IPS-NIHi11 (cell line): ENCODE measurements around the gene GABRB1.
A peak's percentile ranks its signal among the peaks of the same experiment; 100 is the strongest.

Experiments used
- DNase-seq: peaks from one replicate; pipeline ENCODE4 v3.0.0; 2012; ENCODE audit warnings: mixed read lengths, low spot score

The GABRB1 gene

GRCh38 chr4:47386561-47387235 is 355.3 kb downstream of the GABRB1 start:
- no peak for DNase-seq

GRCh38 chr4:47390428-47391125 is 359.2 kb downstream of the GABRB1 start:
- DNase-seq: no peak

GRCh38 chr4:47391256-47391655 is 359.9 kb downstream of the GABRB1 start:
- no peak for DNase-seq

GRCh38 chr4:47406408-47406807 is 375.0 kb downstream of the GABRB1 start:
- DNase-seq: no peak

DNA sequence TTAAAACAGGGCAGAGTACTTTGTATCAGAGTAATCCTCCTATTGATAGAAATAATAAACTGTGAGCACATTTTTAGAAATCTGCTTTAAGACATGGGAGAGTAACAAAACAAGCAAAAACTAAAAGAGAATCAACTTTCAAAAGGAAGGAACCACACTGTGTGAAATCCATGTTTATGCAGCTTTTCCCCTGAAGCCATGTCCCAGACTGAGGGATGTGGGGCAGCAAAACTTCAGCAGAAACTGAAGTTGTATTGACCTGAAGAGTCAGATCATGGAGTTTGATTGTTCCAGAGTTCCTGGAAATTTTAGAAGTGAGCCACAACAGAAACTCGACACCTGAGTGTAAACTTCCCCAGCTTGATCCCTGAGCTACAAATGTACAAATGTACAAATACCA is 378.9 kb downstream of the GABRB1 start:
- DNase-seq: no peak

DNA sequence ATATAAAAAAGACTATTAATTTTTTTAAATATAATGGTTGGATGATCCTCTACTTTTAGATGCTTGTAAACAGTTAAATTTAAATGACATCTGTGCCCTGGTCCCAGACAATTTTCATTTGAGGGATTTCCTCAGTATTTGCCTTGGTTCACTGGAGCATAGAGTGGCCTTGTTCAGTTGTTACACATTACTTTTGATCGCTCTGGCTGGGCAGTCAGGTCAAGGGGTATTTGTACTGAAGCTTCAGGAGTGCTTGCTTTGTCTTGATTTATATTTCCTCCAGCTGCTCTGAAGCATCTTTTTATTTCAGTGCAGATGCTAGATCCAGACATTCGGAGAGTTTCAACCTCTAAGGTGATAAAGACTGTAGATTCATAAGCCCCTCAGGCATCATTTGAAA is 382.2 kb downstream of the GABRB1 start:
- no peak for DNase-seq

- DNase-seq: no peak
Measured at GRCh38 chr4:47415719-47416118, 384.4 kb downstream of the GABRB1 start.

DNA sequence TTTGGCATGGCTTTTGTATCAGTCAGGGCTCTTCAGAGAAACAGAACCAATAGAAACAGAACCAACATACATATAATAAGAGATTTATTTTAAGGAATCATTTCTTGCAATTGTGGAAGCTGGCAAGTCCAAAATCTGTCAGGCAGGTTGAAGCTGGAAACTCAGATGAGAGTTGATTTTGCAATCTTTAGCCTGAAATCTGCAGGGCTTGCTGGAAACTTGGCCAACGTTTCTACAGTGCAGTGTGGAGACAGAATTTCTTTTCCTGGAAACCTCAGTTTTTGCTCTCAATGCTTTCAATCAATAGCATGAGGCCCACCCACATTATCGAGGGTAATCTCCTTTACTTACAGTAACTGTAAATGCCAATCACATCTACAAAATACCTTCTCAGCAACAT is 386.8 kb downstream of the GABRB1 start:
- DNase-seq: no peak

DNA sequence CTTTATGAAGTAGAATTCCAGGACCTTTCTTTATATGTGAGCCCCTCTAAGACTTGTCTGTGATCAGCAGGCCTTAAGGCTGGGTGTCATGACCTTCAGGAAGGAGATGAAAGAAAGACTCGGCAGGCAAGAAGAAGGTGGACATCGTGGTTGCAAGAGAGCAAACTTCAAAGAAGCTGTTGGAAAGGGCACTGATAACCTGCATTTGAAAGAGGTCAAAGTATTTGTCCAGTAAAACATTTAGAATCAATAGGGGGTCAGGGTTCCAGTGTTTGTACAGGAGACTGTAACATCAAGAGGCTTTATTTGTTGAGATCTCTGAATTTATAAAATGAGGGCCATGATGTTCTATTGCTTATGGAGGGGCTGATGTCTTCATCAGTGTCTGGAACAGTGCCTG is 387.9 kb downstream of the GABRB1 start:
- DNase-seq: no peak

GRCh38 chr4:47425628-47426027 is 394.3 kb downstream of the GABRB1 start:
- DNase-seq: no peak

DNA sequence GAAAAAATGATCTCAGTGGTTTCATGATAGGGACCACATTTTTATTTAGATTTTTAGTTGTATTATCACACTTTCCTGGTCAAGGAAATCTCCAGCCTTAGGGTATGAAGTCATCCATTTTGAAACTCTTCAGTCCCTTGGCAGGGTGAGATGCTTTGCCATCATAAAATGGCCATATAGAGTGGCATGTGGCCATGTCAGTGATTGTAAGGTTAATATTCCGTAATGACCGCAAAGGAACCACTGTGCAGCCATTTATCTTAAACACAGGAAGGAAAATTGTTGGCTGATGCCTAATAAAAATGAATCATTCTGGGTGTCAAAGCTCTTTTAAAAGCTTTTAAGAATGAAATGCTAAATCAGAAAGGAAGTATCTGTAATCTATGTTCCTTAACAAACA is 396.6 kb downstream of the GABRB1 start:
- no peak for DNase-seq

- DNase-seq: no peak
Measured at GRCh38 chr4:47432749-47433148, 401.4 kb downstream of the GABRB1 start.

DNA sequence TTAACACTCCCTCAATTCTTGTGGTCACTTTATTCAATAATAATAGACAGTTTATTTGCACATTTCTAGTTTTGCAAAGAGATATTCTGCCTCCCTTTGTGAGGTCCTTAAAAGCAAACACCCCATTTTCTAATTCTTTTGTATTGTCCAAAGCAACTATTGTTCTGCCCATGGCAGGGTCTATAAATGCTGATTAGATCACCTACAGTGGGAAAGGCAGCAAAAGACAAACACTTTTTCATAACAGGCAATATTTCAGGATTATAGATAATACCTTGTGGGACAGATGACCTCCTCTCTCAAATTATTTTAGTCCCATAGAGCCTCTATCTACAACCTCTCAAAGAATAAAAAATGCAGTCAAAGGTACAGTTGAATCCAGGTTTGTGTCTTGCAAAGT is 403.6 kb downstream of the GABRB1 start:
- DNase-seq: no peak

DNA sequence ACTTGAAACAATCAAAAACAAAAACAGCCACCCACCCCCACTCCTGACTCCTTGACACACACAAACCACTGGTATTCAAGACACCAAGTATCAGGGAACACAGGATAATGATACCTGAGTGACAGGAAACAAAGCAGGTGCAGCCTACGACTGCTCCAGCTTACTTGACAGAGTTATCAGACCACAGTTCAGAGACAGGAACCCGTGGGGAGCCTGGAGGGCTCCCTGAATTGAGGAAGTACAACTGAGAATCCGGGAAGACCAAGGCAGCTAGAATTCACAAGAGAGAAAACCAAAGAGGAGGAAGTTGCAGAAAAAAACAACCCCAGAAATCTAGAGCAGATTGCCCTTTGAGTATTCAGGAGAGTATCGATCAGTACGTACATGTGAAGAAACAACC is 411.6 kb downstream of the GABRB1 start:
- no peak for DNase-seq

DNA sequence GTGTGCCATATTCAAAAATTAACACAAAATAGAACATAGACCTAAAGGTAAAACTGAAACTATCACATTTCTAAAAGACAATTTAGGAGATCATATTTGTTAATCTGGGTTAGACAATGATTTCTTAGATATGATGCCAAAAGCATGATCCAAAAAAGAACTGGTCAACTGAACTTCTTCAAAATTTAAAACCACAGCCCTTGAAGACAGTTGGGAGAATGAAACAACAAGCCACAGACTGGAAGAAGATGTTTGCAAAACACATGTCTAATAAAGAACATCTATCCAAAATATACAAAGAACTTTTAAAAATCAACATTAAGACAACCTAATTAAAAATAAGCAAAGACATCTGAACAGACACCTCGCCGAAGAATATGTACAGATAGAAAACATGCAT is 412.7 kb downstream of the GABRB1 start:
- DNase-seq: no peak

- DNase-seq: no peak
Measured at GRCh38 chr4:47451657-47452056, 420.3 kb downstream of the GABRB1 start.

- no peak for DNase-seq
Measured at GRCh38 chr4:47462799-47463234, 431.4 kb downstream of the GABRB1 start.

DNA sequence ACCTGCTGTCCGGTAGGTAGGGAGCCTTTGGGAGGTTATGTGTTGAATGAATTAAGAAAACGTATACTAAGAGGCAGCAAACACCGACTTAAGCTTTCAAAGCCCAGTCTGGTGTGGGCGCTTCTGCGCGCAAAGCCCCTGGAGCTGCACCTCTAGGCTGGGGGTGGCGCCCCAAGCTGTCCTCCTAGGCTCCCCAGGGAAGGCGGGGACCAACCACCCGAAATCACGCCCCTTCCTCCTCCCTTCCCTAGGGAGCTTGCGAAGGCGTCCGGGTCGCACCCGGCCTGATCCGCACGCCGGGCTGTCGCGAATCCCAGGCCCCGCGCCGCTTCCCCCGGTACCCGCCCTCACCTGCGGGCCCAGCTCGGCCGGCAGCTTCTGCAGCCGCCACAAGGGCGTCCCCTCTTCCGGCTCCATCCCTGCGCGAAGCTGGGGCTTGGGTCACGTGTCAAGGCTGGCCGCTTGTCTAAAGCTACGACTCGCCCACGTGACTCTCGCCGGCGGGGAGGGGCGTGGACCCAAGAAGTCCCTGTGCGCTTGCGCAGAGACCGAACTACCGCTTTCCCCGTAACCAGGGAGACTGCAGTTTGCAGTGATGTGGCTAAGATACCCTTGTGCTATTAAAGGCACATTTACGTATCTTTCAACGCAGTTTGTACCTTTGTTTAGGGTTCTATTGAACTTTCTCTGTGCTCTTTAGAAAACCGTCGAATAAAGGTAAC is 432.0 kb downstream of the GABRB1 start, which contains the start of gene COMMD8:
Gene COMMD8 (minus strand): TSS at position 468 of the 722 bp plus-strand sequence. CDS start 51 bp downstream, at position 417.
- DNase-seq: peak; percentile 96

DNA sequence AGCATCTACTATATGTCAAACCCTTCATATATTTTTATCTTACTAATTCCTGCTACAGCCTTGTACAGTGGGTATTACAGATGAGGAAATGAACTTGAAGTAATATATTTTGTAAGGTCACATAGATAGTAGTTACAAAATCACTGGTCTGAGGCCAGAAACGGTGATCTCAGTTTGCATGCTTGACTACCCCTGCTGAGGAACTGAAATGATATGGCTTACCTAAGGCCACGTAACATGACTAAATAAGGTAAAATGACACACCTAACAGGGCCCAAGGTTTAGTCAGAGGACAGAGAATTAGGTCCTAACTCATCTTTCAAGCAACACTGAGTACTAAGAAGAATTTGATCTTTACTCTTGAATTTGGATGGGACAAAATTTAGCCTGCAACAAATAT is 433.6 kb downstream of the GABRB1 start:
- DNase-seq: no peak

DNA sequence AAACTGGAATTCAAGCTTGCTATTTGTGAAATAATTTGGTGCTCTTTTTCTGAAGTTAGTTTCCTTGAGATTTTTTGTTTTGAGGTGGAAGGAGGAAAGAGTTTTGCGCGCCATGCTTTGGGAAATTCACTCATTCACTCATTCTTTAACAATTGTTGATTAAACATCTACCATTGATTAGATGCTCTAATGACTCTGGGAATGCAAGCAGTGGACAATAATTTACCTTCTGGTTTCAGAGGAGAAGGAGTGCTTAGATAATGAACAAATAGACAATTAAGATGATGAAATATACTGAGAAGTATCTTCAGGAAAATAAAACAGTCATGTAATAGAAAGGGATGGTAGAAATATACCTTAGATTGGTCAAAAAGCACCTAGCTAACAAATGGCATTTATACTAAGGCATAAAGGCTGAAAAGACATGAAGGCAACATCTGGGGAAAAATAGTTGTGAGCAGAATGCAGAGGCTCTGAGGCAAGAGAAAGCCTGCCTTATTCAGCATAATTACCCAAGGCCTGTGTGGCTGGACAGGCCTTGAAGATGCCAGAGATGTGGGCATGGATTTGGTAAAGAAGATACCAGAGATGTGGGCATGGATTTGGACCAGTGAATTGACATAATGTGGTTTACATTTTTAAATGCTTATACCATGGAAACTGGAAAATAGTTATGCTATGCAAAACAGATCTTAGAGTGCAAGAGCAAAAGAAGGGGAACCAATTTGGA is 434.9 kb downstream of the GABRB1 start:
- no peak for DNase-seq

DNA sequence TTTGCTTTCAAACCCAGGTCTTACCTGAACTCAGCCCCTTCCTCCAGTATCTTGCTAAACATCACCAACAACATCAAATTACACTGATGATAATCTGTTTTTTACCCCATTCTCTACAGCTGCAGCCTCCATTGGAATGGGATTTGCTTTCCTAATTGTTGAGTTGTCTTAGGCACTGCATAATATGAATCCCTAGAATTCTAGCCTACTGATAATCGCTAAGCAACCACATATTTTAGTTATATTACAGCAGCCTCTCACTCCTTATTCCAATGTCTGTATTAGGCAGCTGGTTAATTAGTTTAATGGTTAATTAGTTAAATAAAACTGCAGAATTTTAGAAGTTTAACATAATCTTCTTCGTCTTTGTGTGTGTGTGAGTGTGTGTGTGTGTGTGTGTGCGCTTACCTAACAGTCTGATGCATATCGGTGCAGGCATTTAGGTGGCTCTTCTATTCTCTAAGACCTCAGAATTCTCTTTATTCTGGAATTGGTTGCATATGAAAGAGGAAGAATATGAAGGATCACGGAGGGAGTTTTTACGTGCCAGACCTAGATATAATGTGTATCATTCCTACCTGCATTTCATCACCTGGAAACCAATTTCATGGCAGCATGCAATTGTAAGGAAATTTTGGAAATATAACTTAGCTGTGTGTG is 437.5 kb downstream of the GABRB1 start:
- DNase-seq: no peak

DNA sequence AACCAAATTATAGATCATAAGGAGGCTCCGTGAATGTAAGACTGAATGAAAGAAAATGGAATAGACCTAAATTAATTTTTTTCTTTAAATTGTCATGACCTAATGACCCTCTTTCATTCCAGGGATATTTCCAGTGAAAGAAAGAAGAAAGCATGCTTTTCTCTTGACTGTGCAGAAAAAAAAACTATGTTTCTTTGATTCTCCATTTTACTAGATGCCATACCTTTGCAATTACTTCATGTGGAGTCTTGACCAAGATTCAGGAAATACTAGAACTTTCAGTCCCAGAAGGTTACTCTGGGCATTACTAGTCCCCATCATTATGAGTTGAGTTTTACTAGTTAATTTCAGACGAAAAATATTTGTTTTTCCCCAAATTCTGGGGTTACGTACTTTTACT is 438.6 kb downstream of the GABRB1 start:
- no peak for DNase-seq
